ENCODE data around the gene RAP1GDS1.
"Not testable (repeated sequence)": the region's sequence is repeated elsewhere in the genome, so short reads cannot be mapped to it uniquely, and the experiment has no call there.

RAP1GDS1 gene

DNA sequence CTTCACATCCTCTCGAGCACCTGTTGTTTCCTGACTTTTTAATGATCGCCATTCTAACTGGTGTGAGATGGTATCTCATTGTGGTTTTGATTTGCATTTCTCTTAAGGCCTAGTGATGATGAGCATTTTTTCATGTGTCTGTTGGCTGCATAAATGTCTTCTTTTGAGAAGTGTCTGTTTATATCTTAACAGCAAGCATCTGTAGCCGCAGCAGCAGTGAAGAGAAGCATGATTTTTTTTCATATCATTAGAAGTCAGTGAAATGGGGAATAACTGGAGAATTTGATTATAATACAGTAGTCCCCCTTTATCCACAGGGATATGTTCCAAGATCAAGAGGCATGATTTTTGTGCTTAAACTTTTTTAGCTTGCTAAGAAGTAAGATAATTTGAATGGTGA, 27.5 kb downstream of the RAP1GDS1 start:
- not testable (repeated sequence) for DNase-seq

DNA sequence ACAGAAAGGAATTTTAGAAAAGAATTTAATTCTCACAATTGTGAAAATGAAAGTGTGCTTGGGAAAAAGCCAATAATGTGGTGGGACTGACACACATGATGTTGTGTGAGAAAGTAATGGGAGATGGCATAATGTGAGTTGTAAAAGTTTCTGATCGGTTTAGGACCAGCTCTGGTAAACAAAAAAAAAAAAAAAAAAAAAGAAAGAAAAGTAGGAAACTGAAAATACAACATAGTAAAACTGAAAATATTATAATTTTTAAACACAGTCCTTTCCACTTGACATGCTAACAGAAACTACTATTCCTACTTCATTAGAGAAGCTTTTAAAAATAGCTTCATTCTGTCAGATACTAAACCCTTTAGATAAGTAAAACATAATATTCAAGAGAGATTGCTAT, 28.2 kb downstream of the RAP1GDS1 start:
- DNase-seq, result no peak

DNA sequence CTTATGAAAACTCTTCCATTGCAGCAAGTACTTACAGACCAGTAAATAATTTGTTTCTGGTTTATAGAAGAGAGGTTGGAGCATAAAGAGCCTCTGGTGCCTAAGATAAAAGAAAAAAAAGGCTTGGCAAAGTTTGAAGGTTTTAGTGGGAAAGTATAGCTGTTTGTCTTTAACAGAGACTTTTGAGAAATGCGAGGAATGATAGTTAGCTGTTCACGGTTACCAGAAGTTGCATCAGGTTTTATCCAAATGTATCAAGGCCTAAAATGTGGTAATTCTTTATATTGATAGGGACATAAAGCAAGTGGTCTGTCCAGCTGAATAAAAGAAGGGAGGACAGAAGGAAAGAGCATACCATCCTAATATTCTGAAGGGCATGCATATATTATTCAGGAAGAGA, 29.3 kb downstream of the RAP1GDS1 start:
- DNase-seq, result no peak

DNA sequence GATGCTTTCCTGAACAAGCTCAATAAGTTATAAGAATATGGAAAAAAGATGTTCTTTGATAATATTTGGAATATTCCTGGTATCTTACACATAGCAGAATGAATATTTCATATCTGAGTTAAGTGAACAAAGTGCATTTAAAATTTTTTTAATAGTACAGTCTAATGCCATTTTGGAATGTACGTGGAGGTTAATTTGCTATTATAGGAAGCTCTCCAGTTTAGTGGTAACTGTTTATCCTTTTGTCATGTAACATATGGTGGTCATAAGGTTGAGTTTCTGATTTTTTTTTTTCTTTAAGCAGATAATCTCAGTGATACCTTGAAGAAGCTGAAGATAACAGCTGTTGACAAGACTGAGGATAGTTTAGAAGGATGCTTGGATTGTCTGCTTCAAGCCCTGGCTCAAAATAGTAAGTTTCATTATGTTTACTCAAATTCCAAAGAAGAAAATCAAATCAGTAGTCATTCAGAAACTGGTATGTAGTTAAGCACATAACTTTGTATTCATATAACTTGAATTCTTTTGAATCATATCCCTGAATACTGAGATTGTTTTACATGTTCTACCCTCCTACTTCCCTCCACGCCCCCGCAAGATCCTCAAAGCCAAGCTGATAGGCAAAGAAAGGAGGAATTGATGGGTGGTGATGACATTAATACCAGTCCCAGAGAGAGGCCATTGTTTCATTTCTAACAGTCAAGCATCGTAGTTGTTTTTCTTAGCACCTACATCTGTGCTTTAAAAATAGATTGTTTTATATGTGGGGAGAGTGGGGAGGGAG, 32.1 kb downstream of the RAP1GDS1 start:
- DNase-seq, result no peak

DNA sequence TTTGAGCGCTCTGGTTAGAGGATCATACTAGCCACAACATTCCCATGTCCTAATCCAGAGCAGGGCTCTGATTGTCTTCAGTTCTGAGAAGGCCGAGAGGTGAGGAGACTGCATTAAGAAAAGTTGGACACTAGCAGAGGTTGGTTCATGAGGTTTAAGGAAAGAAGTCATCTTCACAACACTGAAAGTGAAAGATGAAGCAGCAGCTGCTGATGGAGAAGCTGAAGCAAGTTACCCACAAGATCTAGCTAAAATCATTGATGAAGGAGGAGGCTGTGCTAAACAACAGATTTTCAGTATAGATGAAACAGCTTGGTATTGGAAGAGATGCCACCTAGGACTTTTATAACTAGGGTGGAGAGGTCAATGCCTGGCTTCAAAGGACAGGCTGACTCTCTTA, 36.8 kb downstream of the RAP1GDS1 start:
- no peak for DNase-seq

DNA sequence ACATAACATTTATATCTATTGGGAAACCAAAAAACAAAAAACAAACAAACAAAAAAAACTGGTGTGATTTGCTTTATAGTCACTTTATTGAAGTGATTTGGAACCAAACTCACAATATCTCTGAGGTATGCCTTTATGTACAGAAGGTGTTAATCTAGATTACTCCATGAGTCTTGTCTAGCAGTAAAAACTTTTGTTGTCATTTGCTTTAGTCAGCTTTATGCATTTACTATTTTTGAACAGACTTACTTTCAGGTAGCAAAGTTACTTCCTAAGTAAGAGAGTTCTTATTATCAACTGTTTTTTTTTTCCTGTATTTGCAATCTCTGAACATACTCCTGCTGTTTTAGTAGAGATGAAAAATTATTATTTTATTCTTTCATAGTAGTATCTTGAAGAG, 39.5 kb downstream of the RAP1GDS1 start:
- DNase-seq, result no peak

DNA sequence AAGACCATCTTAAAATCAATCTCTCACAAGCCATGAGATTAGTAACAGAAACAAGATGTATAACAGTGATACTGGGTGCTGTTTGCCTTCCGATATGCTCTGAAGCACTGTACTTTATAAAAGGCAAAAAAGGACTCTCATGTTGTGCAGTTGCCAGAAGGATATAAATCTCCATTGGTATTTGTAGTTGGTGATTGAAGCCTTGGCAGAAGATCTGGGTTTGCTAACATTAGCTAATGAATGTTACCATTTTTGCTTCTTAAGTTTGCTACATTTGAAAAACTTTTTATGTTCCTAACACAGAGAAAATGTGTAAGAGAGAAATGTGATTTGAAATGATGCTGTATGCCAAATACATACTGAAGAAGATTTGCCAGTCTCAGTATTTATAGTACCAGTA, 44.4 kb downstream of the RAP1GDS1 start:
- no peak for DNase-seq

DNA sequence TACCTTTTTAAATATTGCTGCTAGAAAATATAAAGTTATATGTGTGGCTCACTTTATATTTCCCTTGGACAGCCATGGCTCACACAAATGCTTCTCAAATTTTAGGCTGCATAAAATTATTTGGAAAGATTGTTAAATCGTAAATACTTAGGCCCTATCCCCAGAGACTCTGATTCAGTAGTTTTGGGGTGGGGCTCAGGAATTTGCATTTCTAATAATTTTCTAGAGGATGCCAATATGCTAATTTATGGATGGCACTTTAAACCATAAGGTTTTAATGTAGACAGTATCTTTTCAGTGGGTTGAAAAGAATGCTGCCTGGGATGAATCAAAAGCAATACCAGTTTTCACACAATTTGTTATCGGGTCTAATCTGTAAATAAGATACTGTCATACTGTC, 49.7 kb downstream of the RAP1GDS1 start:
- DNase-seq, result no peak

DNA sequence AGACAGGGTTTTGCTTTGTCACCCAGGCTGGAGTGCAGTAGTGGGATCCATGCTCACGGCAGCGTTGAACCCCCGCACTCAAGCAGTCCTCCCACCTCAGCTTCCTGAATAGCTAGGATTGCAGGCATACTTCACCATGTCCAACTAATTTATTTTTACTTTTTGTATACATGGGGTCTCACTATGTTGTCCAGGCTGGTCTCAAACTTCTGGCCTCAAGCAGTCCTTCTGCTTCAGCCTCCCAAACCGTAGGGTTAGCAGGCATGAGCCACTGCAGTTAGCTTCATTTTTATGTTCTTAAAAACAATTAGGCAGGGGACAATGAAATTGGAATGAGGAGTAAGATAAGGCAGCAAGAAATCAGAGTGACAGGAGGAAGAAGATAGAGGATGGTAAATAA, 50.5 kb downstream of the RAP1GDS1 start:
- no peak for DNase-seq

DNA sequence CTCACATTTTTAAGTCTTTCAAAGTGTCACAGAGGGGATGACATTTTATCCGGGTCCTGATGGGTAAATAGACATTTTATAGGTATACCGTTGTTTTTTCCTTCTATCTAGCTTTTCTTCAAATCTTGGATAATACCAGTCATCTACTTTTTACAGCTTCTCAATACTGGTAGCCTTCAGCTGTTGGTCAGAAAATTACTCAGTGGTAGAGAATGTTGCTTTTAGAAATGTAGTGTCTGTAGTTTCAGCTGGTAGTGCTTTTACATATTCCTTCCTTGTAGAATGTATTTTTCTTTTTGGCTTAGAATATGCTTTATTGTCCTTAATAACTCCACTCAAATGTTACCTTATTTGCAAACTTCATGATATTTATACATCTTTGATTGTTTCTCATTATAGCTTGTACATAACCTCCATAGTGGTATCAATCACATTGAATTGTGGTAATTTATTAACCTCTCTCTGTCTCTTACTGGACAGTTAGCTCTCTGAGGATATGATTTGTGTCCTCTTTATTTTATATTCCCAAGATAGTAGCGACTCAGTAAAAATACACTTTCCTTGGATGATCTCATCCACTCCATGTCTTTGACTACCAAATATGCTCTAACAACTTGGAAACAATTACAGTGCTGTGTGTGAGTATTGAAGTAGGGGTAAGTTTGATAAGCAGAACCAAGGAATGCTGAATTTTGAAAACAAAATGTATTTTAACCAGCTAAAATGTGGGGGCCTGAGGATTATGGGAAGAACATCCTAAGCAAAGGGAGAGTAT, 53.8 kb downstream of the RAP1GDS1 start:
- no peak for DNase-seq

DNA sequence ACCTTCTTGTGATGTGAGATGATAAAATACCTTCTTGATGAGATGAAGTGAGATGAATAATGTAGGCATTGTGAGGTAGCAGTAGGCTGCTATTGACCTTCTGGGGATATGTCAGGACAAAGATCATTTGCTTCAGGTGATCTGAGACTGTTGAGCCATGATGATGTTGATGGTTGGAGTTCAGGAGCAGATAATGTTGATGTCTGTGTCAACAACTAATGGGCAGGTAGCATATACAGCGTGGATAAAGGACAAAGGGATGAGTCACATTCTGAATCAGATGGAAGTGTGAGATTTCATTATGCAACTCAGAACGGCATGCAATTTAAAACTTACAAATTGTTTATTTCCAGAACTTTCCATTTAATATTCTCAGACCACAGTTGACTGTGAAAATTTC, 57.3 kb downstream of the RAP1GDS1 start:
- DNase-seq, result no peak

DNA sequence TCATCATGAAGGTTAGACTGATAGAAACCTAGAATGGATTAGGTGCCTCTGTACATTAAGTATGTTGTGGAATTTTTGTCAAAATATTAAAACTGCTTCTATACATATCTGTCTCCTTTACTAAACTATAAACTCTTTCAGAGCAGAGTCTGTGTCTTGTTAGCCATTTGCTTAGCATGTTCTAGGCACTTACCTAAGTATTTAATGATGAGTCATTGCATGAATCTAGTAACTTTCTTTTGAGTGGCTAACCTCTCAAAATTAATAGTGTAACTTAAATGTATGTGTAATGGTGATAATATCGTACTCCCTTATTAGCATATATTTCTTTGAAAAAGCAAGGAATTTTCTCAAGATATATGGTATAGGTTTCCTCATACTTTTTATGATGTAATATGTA, 57.8 kb downstream of the RAP1GDS1 start:
- no peak for DNase-seq

DNA sequence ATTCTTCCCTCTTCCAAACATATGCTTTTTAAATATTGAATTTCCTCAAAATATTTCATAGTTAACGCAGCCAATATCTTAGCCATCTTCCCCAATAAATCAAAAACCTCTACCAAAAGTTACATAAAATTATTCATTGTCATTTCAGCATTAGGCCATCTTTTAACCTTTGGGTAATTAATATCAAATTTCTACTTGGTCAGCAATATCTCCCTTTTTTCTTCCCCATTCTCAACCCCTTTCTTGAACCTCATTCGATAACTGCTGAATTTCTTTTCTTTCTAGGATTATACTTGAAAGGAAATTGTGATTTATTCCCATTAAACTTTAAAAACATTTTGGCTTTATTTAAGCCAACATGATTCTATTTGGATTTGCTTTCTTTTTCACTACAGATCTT, 65.0 kb downstream of the RAP1GDS1 start:
- DNase-seq, result no peak

DNA sequence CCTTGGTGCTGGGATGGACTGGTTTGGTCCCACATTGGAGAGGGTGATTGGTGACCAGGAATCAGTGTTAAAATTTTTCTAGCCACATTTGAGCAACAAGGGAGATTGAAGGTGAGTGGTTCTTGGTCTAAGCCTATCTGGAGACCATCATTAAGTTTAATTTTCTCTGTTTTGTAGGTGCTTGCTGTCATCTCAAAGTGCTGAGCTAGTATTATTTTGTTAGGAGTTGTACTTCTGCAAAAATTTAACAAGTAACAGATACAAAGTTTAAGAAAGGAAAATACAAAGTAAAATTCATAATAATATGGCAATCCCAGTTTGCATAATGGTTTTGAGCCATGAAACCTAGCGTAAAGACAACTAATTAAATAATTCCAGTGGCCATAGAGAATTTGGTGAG, 66.5 kb downstream of the RAP1GDS1 start:
- DNase-seq, result no peak

DNA sequence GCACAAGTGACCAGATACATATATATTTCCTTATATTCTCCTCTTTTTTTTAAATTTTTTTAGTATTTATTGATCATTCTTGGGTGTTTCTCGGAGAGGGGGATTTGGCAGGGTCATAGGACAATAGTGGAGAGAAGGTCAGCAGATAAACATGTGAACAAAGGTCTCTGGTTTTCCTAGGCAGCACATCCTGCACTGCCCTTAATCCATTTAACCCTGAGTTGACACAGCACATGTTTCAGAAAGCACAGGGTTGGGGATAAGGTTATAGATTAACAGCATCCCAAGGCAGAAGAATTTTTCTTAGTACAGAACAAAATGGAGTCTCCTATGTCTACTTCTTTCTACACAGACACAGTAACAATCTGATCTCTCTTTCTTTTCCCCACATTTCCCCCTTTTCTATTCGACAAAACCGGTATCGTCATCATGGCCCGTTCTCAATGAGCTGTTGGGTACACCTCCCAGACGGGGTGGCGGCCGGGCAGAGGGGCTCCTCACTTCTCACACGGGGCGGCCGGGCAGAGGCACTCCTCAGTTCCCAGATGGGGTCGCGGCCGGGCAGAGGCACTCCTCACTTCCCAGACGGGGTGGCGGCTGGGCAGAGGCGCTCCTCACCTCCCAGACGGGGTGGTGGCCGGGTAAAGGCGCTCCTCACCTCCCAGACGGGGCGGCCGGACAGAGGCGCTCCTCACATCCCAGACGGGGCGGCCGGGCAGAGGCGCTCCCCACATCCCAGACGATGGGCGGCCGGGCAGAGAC, 68.9 kb downstream of the RAP1GDS1 start:
- not testable (repeated sequence) for DNase-seq

DNA sequence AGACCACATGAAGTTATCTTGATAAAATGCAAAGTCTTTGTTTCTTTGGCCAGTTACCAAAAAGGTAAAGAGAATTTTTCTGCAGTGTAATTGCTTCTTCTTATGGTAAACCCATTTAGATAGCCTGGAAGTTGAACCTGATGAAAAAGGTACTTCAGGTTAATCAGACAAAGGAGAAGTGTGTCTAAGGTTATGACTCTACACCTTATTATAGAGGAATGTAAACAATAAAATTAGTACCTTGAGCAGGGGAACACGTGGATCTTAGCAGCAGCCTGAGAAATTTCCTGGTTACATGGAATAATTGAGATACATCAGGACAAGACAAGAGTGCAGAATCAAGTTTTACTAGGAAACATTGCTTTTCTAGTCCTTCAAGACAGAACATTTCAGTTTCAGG, 70.8 kb downstream of the RAP1GDS1 start:
- DNase-seq, result no peak

DNA sequence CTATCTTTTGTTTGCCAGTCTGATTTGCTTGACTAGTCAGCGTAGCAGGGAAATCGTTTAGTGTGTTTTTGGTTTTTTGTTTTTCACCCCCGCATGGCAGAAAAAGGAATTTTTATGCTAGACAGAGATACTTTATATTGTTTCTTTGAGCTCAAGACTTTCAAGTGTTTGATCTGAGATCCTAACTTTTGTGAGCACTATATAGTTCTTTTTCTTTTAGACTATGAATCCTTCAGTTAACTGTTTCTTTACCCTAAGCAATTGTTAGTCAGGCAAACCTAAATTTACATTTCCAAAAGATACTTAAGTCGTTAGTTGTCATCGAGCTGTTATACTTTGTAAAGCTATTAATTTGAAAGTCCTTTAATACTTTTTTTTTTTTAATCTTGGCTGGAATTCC, 73.3 kb downstream of the RAP1GDS1 start:
- DNase-seq, result no peak

DNA sequence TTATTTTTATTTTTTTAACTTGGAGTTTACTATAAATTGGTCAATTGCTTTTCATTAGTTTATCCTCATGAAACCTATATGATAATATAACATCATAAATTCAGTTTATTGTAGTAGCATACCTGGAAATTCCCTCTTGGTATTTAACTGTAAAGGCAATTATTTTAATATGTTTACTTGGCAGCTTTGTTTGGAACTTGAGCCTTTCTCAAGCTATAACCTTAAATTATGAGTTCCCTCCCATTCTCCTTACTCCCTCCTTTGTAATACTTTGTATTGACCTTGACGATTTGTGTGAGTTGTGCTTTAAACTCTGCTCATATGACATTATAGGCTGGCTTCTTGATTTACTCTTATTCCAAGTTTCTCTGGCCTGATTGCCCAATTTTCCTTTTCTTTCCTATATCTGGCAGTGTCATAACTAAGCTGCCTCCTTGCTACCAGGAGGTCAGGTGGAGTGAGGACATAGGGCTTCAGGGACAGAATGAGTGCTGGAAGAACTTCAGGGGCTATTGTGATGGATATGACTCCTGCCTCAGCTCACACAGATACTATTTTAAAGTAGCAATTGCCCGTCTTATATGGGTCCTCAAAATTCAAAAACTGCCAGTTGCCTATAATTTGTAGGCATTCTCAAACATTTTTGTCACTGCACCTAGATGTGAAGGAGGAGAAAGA, 77.7 kb downstream of the RAP1GDS1 start:
- DNase-seq, result no peak

DNA sequence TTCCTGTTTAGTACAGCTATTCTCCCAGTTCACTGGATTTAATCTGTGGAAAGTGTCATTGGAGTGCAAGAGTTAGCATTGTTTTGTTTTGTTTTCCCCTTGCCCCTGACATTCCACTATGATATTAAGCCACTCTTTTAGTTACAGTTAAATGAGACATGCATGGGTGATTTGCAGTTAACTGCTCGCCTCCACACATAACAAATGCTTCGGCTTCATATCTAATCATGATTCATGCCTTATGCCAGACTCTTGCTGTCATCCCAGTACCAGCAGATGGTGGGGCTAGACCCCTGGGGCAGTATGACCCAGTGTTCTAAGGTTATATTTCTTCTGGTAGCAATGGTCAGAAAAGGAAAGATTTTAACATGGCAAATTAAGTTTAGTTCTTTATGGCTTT, 80.1 kb downstream of the RAP1GDS1 start:
- no peak for DNase-seq

DNA sequence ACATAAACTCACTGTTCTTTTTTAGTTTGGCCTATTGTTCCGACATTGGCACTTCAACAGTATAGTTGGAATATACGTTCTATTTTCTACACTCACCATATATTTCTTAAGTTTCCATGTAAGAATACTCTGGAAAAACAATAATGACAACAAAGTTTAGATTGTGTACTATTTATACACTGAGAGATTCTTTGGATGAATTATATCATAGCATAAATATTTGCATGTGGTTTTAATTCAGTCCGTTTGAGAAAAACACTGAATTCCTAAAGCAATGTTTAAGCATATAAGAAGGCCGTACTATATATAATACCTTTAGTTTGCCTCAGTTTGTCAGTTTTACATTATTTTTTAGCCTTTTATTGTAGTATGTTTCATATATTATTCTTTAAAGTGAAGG, 82.4 kb downstream of the RAP1GDS1 start:
- DNase-seq, result no peak

DNA sequence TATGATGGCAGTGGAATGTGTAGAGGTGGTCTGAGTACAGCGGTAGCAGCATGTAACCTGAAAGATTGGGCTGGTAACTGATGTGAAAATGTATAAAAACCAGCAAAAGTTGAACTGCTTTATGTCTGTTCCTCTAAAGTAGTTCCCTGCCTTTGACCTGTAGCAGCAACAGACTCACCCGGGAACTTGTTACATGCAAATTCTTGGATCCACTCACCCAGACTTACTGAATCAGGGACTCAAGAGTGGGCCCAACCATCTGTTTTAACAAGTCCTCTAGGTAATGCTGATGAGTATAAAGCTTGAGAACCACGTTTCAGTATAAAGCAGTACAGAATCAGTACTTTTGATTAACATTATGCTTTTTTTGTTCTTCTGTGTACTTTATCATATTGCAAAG, 84.7 kb downstream of the RAP1GDS1 start:
- no peak for DNase-seq

DNA sequence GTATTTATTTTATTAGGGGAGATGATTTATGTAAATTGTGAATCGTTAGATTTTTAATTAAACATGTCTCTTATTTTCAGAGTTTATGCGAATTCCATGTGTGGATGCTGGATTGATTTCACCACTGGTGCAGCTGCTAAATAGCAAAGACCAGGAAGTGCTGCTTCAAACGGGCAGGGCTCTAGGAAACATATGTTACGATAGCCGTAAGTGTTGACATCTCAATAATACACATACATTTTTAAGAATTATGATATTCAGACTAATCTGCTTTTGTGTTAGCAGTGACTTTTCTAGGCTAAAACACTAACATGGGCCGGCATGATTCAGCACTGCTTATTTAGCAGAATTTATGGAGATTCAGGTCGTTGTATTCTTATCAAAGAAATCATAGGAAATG, 91.2 kb downstream of the RAP1GDS1 start:
- no peak for DNase-seq

DNA sequence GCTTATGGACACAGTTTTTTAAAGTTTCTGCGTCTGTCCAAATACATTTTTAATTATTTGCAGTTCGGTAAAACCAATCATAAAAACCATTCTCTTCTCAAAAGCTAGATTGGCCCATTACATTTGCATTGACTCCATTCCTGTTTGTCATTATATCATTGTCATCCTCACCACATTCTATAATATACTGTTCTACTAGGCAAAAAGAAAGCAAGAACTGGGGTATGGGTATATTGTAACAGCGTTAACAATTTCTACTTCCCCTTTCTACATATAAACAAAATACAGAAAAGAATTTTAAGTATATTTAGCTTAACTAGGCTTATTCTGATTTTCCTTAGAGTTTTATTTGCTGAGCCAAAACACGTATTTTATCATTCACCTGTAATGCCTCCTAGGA, 91.8 kb downstream of the RAP1GDS1 start:
- DNase-seq, result no peak
